Activated B cell treated with CpG ODN at 0.5 μM for 24 hours (primary cell): Measurements from ENCODE around the gene DTD1. TPM values are rescaled to one million over a fixed set of nuclear protein-coding genes. Genes with fewer than 3 reads are reported as not detected.

Experiments
- ATAC-seq: fragments of 200-7000 bp; cut with Tn5 transposase; one replicate; pipeline ENCODE4 v1.10.0; 2021; ENCODE audit warnings: low read depth, mild to moderate bottlenecking, moderate library complexity
- CTCF ChIA-PET: fragments of 350-600 bp; sonication (Branson Sonifier 250); formaldehyde crosslinking; loops from one replicate; lab custom pipeline; 2021; ENCODE audit warnings: antibody characterized with exemption; lab: Charles Lee
- POLR2A ChIA-PET: fragments of 350-600 bp; sonication (Branson Sonifier 250); formaldehyde crosslinking; loops from one replicate; lab custom pipeline; 2021; ENCODE audit warnings: antibody characterized with exemption; lab: Charles Lee
- DNase-seq: peaks from one replicate; pipeline ENCODE4 v3.0.0; 2022
- H3K27ac Mint-ChIP-seq: one replicate; pipeline ENCODE4 v1.8.0; 2020; ENCODE audit warnings: mixed read lengths
- H3K27me3 Mint-ChIP-seq: one replicate; pipeline ENCODE4 v1.8.0; 2021; ENCODE audit warnings: mixed read lengths
- H3K36me3 Mint-ChIP-seq: one replicate; pipeline ENCODE4 v1.8.0; 2021; ENCODE audit warnings: low read depth, mixed read lengths
- H3K4me1 Mint-ChIP-seq: one replicate; pipeline ENCODE4 v1.8.0; 2021; ENCODE audit warnings: mixed read lengths
- H3K4me3 Mint-ChIP-seq: one replicate; pipeline ENCODE4 v1.8.0; 2020; ENCODE audit warnings: mild to moderate bottlenecking, mixed read lengths
- H3K9me3 Mint-ChIP-seq: one replicate; pipeline ENCODE4 v1.8.0; 2020; ENCODE audit warnings: mixed read lengths
- CTCF ChIP-seq: fragments of 200-600 bp; IDR thresholded peaks from one replicate; pipeline ENCODE4 v1.8.0; 2022; ENCODE audit warnings: antibody characterized with exemption, mild to moderate bottlenecking
- intact Hi-C: fragments of 100-400 bp; cut with micrococcal nuclease; formaldehyde crosslinking; loops from one replicate; pipeline ENCODE4 v1.15.1; 2024
- total RNA-seq: library from RNA; stranded (reverse); gene quantifications from 2 replicates; pipeline ENCODE4 v1.2.3, GENCODE V29; 2022

DTD1 gene
- total RNA-seq, 1 donor from 2014 or later = 27.5 TPM

- no peak overlapping the region for H3K4me3 Mint-ChIP-seq
- TF ChIP-seq CTCF = no peak
- no peaks in the 10 kb centered on the region for H3K4me1 Mint-ChIP-seq
- ATAC-seq (no peak), DNase-seq (no peak)
- no peak overlapping the region for H3K27ac Mint-ChIP-seq
- ChIA-PET CTCF (no interaction called here), POLR2A (no interaction called here)
- intact Hi-C loops = no loop called here
- peaks cover 23% of the 10 kb centered on the region for H3K36me3 Mint-ChIP-seq
- H3K27me3 Mint-ChIP-seq = no peaks in the 10 kb centered on the region
- H3K9me3 Mint-ChIP-seq = no peaks in the 10 kb centered on the region
Observed at GRCh38 chr20:18747090-18747489, 159.2 kb downstream of the DTD1 start.

DNA sequence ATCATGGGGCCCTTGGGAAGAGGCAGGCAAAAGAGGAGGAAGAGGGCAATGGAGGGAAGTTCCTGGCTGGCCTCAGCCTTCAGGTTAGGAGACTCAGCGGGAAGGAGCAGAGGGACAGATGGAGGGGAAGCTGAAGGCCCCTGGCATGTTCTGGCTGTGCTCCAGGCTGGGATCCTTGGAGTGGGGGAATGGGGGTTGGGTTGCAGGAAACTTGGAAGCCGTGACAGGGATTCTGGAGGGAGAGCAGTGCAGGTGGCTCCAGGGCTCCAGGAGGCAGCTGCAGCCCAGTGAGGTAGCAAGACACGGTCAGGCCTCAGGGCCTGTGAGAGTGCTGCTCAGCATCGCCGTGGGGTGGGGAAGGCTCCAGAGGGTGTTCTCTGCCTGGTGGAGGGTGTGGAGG is 161.1 kb downstream of the DTD1 start:
- POLR2A ChIA-PET = no interaction called here
- DNase-seq (no peak), ATAC-seq (no peak)
- H3K27me3 Mint-ChIP-seq = no peaks in the 10 kb centered on the region
- H3K27ac Mint-ChIP-seq = no peak overlapping the region
- no peak for TF ChIP-seq CTCF
- CTCF ChIA-PET = no interaction called here
- peaks cover 22% of the 10 kb centered on the region for H3K36me3 Mint-ChIP-seq
- no peaks in the 10 kb centered on the region for H3K9me3 Mint-ChIP-seq
- peaks cover 5% of the 10 kb centered on the region for H3K4me1 Mint-ChIP-seq
- H3K4me3 Mint-ChIP-seq = no peak overlapping the region
- intact Hi-C loops = no loop called here

DNA sequence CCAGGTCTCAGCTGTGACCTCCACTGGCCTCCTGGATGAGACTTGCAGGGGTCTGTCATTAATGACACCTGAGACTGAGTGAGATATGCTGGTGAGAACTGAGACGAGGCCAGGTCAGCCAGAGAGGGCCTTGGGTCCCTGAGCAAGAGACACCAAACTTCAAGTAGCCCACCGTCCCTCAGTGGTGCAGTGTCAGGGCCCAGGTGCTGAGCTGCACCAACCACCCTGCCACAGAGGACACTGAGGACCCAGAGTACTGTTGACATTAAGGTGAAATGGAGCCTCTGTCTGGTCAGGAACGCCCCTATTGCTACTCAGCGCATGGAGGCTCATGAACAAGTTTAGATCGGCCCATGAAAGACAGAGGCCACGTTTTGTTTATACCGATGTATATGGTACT is 161.7 kb downstream of the DTD1 start:
- Mint-ChIP-seq H3K9me3 (no peaks in the 10 kb centered on the region), H3K36me3 (peaks cover 18% of the 10 kb centered on the region), H3K27ac (no peak overlapping the region), H3K4me1 (peaks cover 10% of the 10 kb centered on the region), H3K4me3 (no peak overlapping the region), H3K27me3 (no peaks in the 10 kb centered on the region)
- CTCF ChIA-PET = no interaction called here
- intact Hi-C loops = no loop called here
- DNase-seq (no peak), ATAC-seq (no peak)
- TF ChIP-seq CTCF = no peak
- POLR2A ChIA-PET = no interaction called here

GRCh38 chr20:18750735-18751134 is 162.9 kb downstream of the DTD1 start:
- no peak for DNase-seq
- H3K36me3 Mint-ChIP-seq = peaks cover 7% of the 10 kb centered on the region
- no peaks in the 10 kb centered on the region for H3K9me3 Mint-ChIP-seq
- no peak overlapping the region for H3K4me3 Mint-ChIP-seq
- ATAC-seq = no peak
- H3K27ac Mint-ChIP-seq = no peak overlapping the region
- CTCF ChIA-PET = no interaction called here
- H3K4me1 Mint-ChIP-seq = peaks cover 11% of the 10 kb centered on the region
- intact Hi-C loops = no loop called here
- TF ChIP-seq CTCF = no peak
- POLR2A ChIA-PET = no interaction called here
- H3K27me3 Mint-ChIP-seq = no peaks in the 10 kb centered on the region

- no peak overlapping the region for H3K4me3 Mint-ChIP-seq
- peak; percentile 58 for ATAC-seq
- TF ChIP-seq CTCF = no peak
- POLR2A ChIA-PET = no interaction called here
- CTCF ChIA-PET = no interaction called here
- H3K9me3 Mint-ChIP-seq = no peaks in the 10 kb centered on the region
- H3K36me3 Mint-ChIP-seq = peaks cover 1% of the 10 kb centered on the region
- DNase-seq = no peak
- H3K27me3 Mint-ChIP-seq = no peaks in the 10 kb centered on the region
- H3K4me1 Mint-ChIP-seq = peaks cover 11% of the 10 kb centered on the region
- H3K27ac Mint-ChIP-seq = no peak overlapping the region
- intact Hi-C loops = no loop called here
Observed at GRCh38 chr20:18754030-18754652, 166.3 kb downstream of the DTD1 start.
